GM12878 (cell line): ENCODE measurements around the gene SMARCE1. TPM values are rescaled to one million over a fixed set of nuclear protein-coding genes. Genes with fewer than 3 reads are reported as not detected.

Source experiments
- ATF3 ChIP-seq: IDR thresholded peaks from 2 replicates; pipeline ENCODE4 v1.6.1; 2011; ENCODE audit warnings: low read depth, mild to moderate bottlenecking, low read length, moderate library complexity, borderline replicate concordance; ENCODE audit errors: extremely low read depth
- BCL11A ChIP-seq: IDR thresholded peaks from 2 replicates; pipeline ENCODE4 v1.6.1; 2011; ENCODE audit warnings: low read depth, low read length
- BMI1 ChIP-seq: fragments of 450-650 bp; IDR thresholded peaks from 2 replicates; pipeline ENCODE4 v1.6.1; 2016; ENCODE audit warnings: mild to moderate bottlenecking, moderate library complexity, borderline replicate concordance
- CBFB ChIP-seq: IDR thresholded peaks from 2 replicates; pipeline ENCODE4 v1.6.1; 2016; ENCODE audit warnings: antibody characterized with exemption, low read depth
- CHD1 ChIP-seq: IDR thresholded peaks from 2 replicates; pipeline ENCODE4 v1.6.1; 2012; ENCODE audit warnings: low read depth, low read length, improper control_type of control experiment
- CHD2 ChIP-seq: IDR thresholded peaks from 2 replicates; pipeline ENCODE4 v1.6.1; 2011; ENCODE audit warnings: low read depth, low read length, improper control_type of control experiment, borderline replicate concordance
- DPF2 ChIP-seq: fragments of 450-650 bp; IDR thresholded peaks from 2 replicates; pipeline ENCODE4 v1.6.1; 2017; ENCODE audit warnings: mild to moderate bottlenecking
- E4F1 ChIP-seq: fragments of 450-650 bp; IDR thresholded peaks from 2 replicates; pipeline ENCODE4 v1.6.1; 2018; ENCODE audit warnings: borderline replicate concordance, mild to moderate bottlenecking; ENCODE audit not compliant: partially characterized antibody
- EGR1 ChIP-seq, 2 experiments: IDR thresholded peaks; 1 replicate in 1 of 2; 2 replicates in 1 of 2; pipeline ENCODE4 v1.6.1; 2011 to 2012; ENCODE audit warnings: low read depth in 2 of 2, low read length in 2 of 2, borderline replicate concordance in 1 of 2, mild to moderate bottlenecking in 1 of 2, moderate library complexity in 1 of 2
- GATAD2B ChIP-seq: fragments of 450-650 bp; conservative IDR thresholded peaks from 2 replicates; pipeline ENCODE4 v1.6.1; 2017; ENCODE audit warnings: low read depth, mild to moderate bottlenecking, moderate library complexity
- MAX ChIP-seq: IDR thresholded peaks from 2 replicates; pipeline ENCODE4 v1.6.1; 2012; ENCODE audit warnings: low read depth, low read length, improper control_type of control experiment
- PAX5 ChIP-seq: IDR thresholded peaks from 2 replicates; pipeline ENCODE4 v1.6.1; 2011; ENCODE audit warnings: low read depth, low read length, borderline replicate concordance
- RUNX3 ChIP-seq: IDR thresholded peaks from 2 replicates; pipeline ENCODE4 v1.6.1; 2012; ENCODE audit warnings: low read length, inconsistent platforms
- SMAD1 ChIP-seq: fragments of 450-650 bp; IDR thresholded peaks from 2 replicates; pipeline ENCODE4 v1.6.1; 2018; ENCODE audit warnings: mild to moderate bottlenecking, low read depth; ENCODE audit not compliant: partially characterized antibody
- STAT3 ChIP-seq: IDR thresholded peaks from 2 replicates; pipeline ENCODE4 v1.6.1; 2011; ENCODE audit warnings: low read depth, low read length, improper control_type of control experiment
- WRNIP1 ChIP-seq: IDR thresholded peaks from 2 replicates; pipeline ENCODE4 v1.6.1; 2011; ENCODE audit warnings: low read depth, low read length, improper control_type of control experiment, borderline replicate concordance
- YBX1 ChIP-seq: fragments of 450-650 bp; IDR thresholded peaks from 2 replicates; pipeline ENCODE4 v1.6.1; 2016; ENCODE audit warnings: antibody characterized with exemption
- ZBTB4 ChIP-seq: fragments of 450-650 bp; formaldehyde crosslinking; IDR thresholded peaks from 2 replicates; pipeline ENCODE4 v1.4.0; 2022; ENCODE audit warnings: mild to moderate bottlenecking, moderate library complexity
- ZNF687 ChIP-seq: fragments of 450-650 bp; IDR thresholded peaks from 2 replicates; pipeline ENCODE4 v1.6.1; 2017; ENCODE audit warnings: mild to moderate bottlenecking, moderate library complexity
- polyA plus RNA-seq, 11 experiments: library from polyadenylated mRNA; depleted of rRNA in 4 of 11; unstranded in 6 of 11; stranded (reverse) in 5 of 11; fragments of >200 nt; fragmentation: Nextera tagmentation in 4 of 11; fragmentation: Illumina TruSeq in 1 of 11; extraction: Ambion mirVana in 4 of 11; extraction: Trizol in 1 of 11; gene quantifications; 1 replicate in 1 of 11; 2 replicates in 10 of 11; pipeline versions ENCODE4 v1.2.1 to v1.2.3, GENCODE V29; 2011 to 2016; ENCODE audit warnings: inconsistent platforms in 2 of 11, missing spikeins in 2 of 11, low read depth in 1 of 11
- total RNA-seq, 4 experiments: library from RNA; depleted of rRNA in 3 of 4; stranded (reverse); fragments of >200 nt in 3 of 4; fragmentation: Illumina TruSeq in 1 of 4; extraction: Trizol in 1 of 4; gene quantifications; 2 replicates each; pipeline versions ENCODE4 v1.2.1 to v1.2.3, GENCODE V29; 2013 to 2021

SMARCE1 gene
- total and polyA plus RNA-seq, 10 of the 15 experiments (the other 5 are each of a cell fraction or from before 2014, with no cell fraction given) = 87.9 to 191 (median 132) TPM

GRCh38 chr17:40598619-40599467, 48.8 kb downstream of the SMARCE1 start (continued):
- TF ChIP-seq ZBTB4 (CRISPR knock-in tag) (no peak), DPF2 (peak; percentile 88), WRNIP1 (peak; percentile 49; the same call in 1 of the 2 replicates), CHD1 (no peak), ATF3 (no peak), STAT3 (peak; percentile 23; the same call in 1 of the 2 replicates), ZNF687 (peak; percentile 89), BMI1 (peak; percentile 83; the same call in 1 of the 2 replicates), YBX1 (0 out of 2 replicates have a peak, but pooled peaks have one; percentile 83), RUNX3 (peak; percentile 90), CBFB (peak; percentile 85), EGR1 (IDR thresholded peaks at IDR 0.05; ENCODE audit: borderline replicate concordance in 1 of 2, low read depth in 2 of 2, low read length in 2 of 2) (peak in 1 of 2 experiments; percentile 97; a peak in 2 of 3 replicates), CHD2 (peak; percentile 93), SMAD1 (peak; percentile 89), MAX (peak; percentile 70), GATAD2B (peak; percentile 85; the same call in 1 of the 2 replicates), BCL11A (peak; percentile 94), E4F1 (no peak), PAX5 (peak; percentile 97)
